Suprapubic skin (tissue), 4 donors: Measurements from ENCODE around the gene CCDC9B. TPM values are rescaled to one million over a fixed set of nuclear protein-coding genes. Genes with fewer than 3 reads are reported as not detected.

Experiments
- DNase-seq, 2 donors: peaks; one replicate each; pipeline ENCODE4 v3.0.0-alpha.2; 2019; ENCODE audit warnings: low spot score in 2 of 2
- H3K27ac ChIP-seq: fragments of 200-600 bp; sonication (generic); one replicate; pipeline ENCODE4 v1.5.1; 2019
- H3K27me3 ChIP-seq: fragments of 200-600 bp; sonication (generic); one replicate; pipeline ENCODE4 v1.5.1; 2019
- H3K36me3 ChIP-seq: fragments of 200-600 bp; sonication (generic); one replicate; pipeline ENCODE4 v1.5.1; 2019
- H3K4me1 ChIP-seq: fragments of 200-600 bp; sonication (generic); one replicate; pipeline ENCODE4 v1.5.1; 2019
- H3K4me3 ChIP-seq: fragments of 200-600 bp; sonication (generic); one replicate; pipeline ENCODE4 v1.5.1; 2019; ENCODE audit warnings: mild to moderate bottlenecking
- H3K9me3 ChIP-seq: fragments of 200-600 bp; sonication (generic); one replicate; pipeline ENCODE4 v1.5.1; 2019
- EP300 ChIP-seq: sonication (generic); formaldehyde crosslinking; IDR thresholded peaks from one replicate; pipeline ENCODE4 v1.6.1; 2017; ENCODE audit warnings: antibody characterized with exemption
- POLR2A ChIP-seq, 2 donors: fragments of 450-650 bp; IDR thresholded peaks; one replicate each; pipeline ENCODE4 v1.6.1; 2017; ENCODE audit warnings: antibody characterized with exemption in 2 of 2, mild to moderate bottlenecking in 2 of 2, moderate library complexity in 2 of 2
- POLR2AphosphoS5 ChIP-seq, 3 donors: sonication (generic); formaldehyde crosslinking; IDR thresholded peaks; one replicate each; pipeline ENCODE4 v1.6.1; 2017; ENCODE audit warnings: antibody characterized with exemption in 3 of 3
- WGBS: methylation state at CpG from one replicate; pipeline ENCODE4 v1.1.5; 2018; 5-methylcytosine and 5-hydroxymethylcytosine counted together
- total RNA-seq, 4 donors: library from RNA; depleted of rRNA; stranded (reverse); fragments of >200 nt; gene quantifications; one replicate each; pipeline ENCODE4 v1.1.0, GENCODE V29; 2016
- TF ChIP-seq, protein P1 (sequence below), 2 donors: fragments of 200-600 bp in 1 of 2; fragments of 450-650 bp in 1 of 2; sonication (generic) in 1 of 2; IDR thresholded peaks; one replicate each; pipeline ENCODE4 v1.5.1; 2016 to 2019; ENCODE audit warnings: antibody characterized with exemption in 2 of 2, mild to moderate bottlenecking in 1 of 2, moderate library complexity in 1 of 2

The CCDC9B gene
- total RNA-seq, 4 donors from 2014 or later: 6.1 to 47.9 (median 10.9) TPM

DNA sequence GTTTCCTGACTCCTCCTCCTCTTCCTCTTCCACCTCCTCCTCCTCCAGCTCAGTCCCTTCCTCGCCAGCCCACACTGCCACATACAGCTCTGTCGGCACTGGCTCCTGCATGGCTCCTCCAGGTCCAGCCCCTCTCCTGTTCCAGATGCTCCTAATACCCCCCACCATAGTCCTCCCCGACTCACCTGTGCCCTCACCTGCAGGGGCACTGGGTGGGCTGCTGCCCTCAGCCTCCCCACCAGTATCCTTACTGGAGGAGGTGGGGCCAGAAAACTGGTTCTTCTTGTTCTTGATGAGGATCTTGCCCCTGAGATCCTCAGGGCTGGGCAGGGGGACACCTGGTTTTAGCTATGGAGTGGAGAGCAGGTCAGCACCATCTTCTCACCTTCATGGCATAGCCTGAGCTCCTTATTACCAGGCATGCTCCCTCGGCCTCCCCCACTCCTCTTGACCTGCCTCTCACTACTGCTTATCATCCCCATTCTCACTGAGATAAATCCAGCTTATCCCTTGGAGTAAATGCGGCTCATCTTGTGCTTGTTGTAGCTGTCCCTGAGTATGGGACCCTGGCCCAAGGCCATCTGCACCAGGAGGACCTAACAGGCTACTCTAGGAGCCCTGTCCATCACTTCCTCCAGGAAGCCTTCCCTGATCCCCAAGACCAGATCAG, 44.0 kb downstream of the CCDC9B start:
- no peak for TF ChIP-seq POLR2AphosphoS5 (IDR thresholded peaks at IDR 0.05)
- TF ChIP-seq EP300: no peak
- no peak for TF ChIP-seq POLR2A (IDR thresholded peaks at IDR 0.05)
- TF ChIP-seq, protein P1, sequence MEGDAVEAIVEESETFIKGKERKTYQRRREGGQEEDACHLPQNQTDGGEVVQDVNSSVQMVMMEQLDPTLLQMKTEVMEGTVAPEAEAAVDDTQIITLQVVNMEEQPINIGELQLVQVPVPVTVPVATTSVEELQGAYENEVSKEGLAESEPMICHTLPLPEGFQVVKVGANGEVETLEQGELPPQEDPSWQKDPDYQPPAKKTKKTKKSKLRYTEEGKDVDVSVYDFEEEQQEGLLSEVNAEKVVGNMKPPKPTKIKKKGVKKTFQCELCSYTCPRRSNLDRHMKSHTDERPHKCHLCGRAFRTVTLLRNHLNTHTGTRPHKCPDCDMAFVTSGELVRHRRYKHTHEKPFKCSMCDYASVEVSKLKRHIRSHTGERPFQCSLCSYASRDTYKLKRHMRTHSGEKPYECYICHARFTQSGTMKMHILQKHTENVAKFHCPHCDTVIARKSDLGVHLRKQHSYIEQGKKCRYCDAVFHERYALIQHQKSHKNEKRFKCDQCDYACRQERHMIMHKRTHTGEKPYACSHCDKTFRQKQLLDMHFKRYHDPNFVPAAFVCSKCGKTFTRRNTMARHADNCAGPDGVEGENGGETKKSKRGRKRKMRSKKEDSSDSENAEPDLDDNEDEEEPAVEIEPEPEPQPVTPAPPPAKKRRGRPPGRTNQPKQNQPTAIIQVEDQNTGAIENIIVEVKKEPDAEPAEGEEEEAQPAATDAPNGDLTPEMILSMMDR (IDR thresholded peaks at IDR 0.05): no peak
- Histone ChIP-seq H3K36me3 (no peaks in the 10 kb centered on the region), H3K9me3 (no peaks in the 10 kb centered on the region), H3K4me3 (no peak overlapping the region), H3K4me1 (peaks cover under 1% of the 10 kb centered on the region), H3K27ac (no peak overlapping the region), H3K27me3 (peaks cover 12% of the 10 kb centered on the region)
- no peak for DNase-seq
- 66% methylated on average over 5 of the region's 5 CpGs for WGBS

- TF ChIP-seq, protein P1 (IDR thresholded peaks at IDR 0.05): no peak
- no peak for TF ChIP-seq POLR2A (IDR thresholded peaks at IDR 0.05)
- no peak for TF ChIP-seq EP300
- TF ChIP-seq POLR2AphosphoS5 (IDR thresholded peaks at IDR 0.05): no peak
Observed at GRCh38 chr15:40295877-40296560, 44.7 kb downstream of the CCDC9B start.

DNA sequence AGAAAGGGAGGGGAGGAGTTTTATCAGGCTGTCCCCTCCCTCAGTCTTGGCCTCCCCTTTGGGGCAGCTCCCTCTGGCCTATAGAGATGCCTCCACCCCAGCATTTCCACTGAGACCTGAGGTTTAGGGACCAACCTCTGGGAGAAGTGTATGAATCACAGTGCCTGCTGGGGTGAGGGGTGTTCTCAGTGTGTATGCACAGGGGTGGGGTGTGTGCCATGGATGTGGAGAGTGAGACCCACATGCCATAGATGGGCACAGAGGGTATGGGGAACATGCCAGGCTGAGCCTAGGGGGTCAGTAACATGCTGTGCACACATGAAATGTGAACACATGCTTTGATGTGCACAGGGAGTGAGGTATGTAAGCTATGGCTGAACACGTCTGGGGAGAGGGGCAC, 45.4 kb downstream of the CCDC9B start:
- no peak overlapping the region for H3K4me3 ChIP-seq
- H3K4me1 ChIP-seq: peaks cover 13% of the 10 kb centered on the region
- no peaks in the 10 kb centered on the region for H3K36me3 ChIP-seq
- no peak for DNase-seq
- no peak overlapping the region for H3K27ac ChIP-seq
- no peaks in the 10 kb centered on the region for H3K9me3 ChIP-seq
- TF ChIP-seq EP300: no peak
- TF ChIP-seq POLR2A (IDR thresholded peaks at IDR 0.05): no peak
- TF ChIP-seq POLR2AphosphoS5 (IDR thresholded peaks at IDR 0.05): no peak
- TF ChIP-seq, protein P1 (IDR thresholded peaks at IDR 0.05): no peak
- WGBS: 86% methylated on average over 1 of the region's 1 CpG
- H3K27me3 ChIP-seq: peaks cover 17% of the 10 kb centered on the region

More at GRCh38 chr15:40295877-40296560, 44.7 kb downstream of the CCDC9B start:
- no peak for DNase-seq
- Histone ChIP-seq H3K4me1 (peaks cover 7% of the 10 kb centered on the region), H3K9me3 (no peaks in the 10 kb centered on the region), H3K36me3 (no peaks in the 10 kb centered on the region), H3K27me3 (peaks cover 17% of the 10 kb centered on the region), H3K27ac (no peak overlapping the region), H3K4me3 (no peak overlapping the region)
- 67% methylated on average over 12 of the region's 12 CpGs for WGBS

- no peak for DNase-seq
- TF ChIP-seq, protein P1 (IDR thresholded peaks at IDR 0.05): no peak
- TF ChIP-seq EP300 (no peak), POLR2AphosphoS5 (IDR thresholded peaks at IDR 0.05) (no peak), POLR2A (IDR thresholded peaks at IDR 0.05) (no peak)
- H3K27me3 ChIP-seq: peaks cover 17% of the 10 kb centered on the region
- H3K4me1 ChIP-seq: peaks cover 16% of the 10 kb centered on the region
- H3K9me3 ChIP-seq: no peaks in the 10 kb centered on the region
- H3K4me3 ChIP-seq: no peak overlapping the region
- 91% methylated on average over 15 of the region's 20 CpGs for WGBS
- no peaks in the 10 kb centered on the region for H3K36me3 ChIP-seq
- no peak overlapping the region for H3K27ac ChIP-seq
Observed at GRCh38 chr15:40293905-40294895, 46.5 kb downstream of the CCDC9B start.
